NCI-H1048 (cell line): ENCODE measurements around the gene RDH16.
"Not testable (repeated sequence)": the region's sequence is repeated elsewhere in the genome, so short reads cannot be mapped to it uniquely, and the experiment has no call there.

Experiments used
- DNase-seq: peaks from one replicate; lab custom pipeline; 2025; lab: John Stamatoyannopoulos, UW

RDH16 gene

DNA sequence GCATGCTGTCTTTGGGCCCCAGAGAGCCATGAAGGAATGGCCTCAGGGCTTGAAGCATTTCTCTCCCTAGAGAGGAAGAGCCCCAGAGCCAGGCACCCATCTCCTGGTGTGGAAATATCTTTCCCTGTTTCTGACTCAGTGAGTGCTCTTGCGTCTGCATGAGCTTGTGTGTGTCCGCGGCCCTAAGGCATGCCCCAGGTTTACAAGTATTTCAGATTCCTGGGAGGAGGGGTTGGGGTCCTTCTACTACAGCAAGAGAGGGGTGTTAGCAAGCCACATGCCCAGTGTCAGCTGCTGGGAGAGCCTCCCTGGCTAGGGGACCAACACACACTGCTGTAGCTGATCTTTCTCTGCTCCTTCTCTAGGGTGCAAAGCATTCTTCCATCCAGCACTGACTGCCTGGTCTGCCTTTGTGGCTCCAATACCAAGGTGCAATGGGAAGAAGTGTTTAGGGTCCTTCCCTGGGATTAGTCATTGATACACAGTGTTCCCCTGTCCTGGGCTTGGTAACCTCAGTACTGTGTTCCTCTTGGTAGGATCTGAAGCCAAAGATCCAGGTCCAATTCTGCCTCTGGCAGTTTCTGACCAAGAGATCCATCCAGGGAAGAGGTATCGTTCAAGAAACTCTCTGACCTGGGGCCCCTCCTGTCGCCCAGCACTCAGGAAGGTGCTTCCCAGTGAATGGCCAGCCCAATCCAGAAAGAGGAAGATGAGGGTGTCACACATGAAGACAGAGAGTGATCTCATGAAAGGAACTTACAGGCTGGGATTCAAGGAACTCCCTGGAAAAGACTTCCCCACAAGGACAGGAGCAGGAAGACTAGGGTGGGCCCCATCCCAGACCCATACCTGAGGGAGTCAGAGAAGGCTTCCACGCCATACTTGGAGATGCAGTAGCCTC lies 3.1 kb downstream of the RDH16 start:
- no peak for DNase-seq

DNA sequence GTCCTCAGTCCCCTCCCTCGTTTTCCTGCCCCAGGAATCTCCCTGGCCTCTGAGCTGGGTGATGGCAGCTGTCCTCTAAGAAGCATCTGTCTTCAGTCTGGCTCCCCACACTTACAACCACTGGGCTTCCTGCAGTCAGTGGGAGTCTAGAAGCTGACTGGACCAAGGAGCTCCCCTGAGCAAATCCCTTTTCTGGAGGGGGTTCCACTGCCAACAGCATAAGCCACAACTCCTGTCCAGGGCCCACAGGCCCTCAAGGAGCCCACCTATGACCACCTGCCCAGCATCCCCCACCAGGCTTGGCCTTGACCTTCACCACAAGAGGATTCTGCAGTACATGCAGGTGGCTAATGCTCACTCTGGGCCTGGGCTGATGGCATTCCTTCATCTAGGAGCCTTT lies 4.1 kb downstream of the RDH16 start:
- DNase-seq: no peak

DNA sequence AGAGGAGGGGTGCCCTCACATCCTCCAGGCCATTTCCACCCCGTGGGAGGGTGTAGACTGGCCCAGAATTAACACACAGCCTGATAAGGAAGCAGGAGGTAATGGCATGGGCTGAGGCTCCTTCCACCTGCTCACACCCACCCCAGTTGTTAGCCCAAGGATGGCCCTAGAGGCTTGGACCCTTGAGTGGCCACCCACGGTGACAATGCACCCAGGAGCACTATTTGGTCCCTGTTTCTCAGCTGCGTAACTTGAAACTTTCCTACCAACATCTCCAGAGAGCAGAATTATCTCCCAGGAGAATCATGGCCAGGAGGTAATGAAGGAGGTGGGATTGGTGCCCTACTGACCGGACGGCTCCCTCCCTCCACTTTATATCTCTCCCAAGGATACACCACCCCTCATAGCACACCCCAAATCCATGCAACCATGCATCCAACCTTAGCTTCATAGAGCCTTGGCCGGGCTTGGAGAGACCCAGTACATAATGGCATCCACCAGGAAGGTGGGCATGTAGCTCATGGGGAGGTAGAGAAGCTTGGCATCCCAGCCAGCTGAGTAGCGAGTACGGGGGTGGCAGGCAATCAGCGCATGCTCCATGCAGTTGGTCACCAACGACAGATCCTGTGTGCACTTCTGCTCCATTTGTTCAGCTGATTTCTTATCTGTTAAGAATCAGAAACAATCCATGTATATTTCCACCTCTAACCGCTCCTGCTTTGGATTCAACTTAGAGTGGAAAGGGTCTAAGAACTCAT lies 5.6 kb downstream of the RDH16 start:
- no peak for DNase-seq

DNA sequence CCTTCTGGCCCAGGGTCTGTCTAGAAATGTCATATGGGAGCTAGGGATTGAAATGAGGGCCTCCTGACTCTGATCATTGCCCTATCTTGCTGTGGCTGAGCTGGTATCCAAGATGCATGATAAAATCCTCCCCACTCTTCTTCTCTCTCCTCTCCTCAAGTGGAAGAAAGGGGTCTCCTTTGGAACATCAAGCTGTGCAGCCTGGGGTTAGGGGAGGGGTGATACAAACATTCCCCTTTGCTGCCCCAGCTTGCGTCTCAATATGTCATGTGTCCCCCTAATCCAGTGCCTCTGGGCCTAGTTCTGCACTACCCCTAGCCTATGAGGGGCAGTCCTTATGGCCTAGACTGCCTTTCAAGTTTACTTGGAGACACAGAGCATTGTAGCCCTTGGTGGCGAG lies 8.5 kb downstream of the RDH16 start:
- no peak for DNase-seq

DNA sequence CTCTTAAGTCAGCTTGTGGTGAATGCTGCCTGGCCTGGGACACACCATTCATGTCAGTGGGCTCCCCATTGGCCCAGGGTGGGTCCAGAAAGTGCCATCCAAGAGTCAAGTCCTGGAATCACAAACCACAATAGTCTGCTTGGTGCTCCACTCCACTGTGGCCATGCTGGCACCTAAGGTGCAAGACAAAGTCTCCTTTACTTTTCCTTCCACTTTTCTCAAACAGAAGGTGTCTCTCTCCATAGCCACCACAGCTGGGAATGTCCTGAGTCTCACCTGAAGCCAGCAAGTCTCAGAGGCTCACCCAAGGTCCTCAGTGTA lies 9.0 kb downstream of the RDH16 start:
- no peak for DNase-seq

DNA sequence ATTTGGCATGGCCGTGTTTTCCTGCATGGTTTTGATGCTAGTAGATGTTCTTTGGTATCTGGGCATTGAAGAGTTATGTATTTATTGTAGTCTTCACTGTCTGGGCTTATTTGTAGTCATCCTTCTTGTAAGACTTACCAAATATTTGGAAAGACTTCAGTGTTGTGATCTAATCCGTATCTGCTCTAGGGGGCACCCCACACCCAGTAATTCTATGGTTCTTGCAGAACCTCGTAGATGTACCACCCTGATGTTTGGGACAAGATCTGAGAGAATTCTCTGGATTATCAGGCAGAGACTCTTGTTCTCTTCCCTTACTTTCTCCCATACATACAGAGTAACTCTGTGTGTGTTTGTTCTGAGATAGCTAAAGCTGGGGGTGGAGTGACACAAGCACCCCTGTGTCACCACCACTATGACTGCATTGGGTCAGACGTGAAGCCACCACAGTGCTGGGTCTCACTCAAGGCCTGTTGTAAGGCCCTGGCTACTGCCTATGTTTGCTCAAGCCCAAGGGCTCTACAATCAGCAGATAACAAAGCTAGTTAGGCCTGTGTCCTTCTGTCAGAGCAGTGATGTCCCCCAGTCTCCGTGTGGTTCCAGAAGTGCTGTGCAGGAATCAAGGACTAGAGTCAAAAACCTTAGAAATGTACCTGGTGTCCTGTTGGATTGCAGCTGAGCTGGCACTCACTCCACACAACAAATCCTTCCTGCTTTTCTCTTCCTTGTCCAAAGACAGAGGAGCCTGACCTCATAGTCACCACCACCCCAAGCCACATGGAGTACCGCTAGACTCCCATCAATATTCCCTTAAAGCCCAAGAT lies 9.6 kb downstream of the RDH16 start:
- no peak for DNase-seq

DNA sequence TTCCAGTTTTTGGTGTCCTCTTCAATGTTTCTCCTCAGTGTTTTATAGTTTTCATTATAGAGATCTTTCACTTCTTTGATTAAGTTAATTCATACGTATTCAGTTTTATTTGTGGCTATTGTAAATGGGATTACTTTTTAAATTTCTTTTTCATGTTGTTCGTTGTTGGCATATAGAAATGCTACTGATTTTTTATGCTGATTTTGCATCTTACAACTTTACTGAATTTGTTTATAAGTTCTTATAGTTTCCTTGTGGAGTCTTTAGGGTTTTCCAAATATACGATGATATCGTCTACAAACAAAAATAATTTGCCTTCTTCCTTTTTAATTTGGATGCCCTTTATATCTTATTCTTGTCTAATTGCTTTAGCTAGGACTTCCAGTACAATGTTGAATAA lies 13.5 kb downstream of the RDH16 start:
- DNase-seq: no peak

DNA sequence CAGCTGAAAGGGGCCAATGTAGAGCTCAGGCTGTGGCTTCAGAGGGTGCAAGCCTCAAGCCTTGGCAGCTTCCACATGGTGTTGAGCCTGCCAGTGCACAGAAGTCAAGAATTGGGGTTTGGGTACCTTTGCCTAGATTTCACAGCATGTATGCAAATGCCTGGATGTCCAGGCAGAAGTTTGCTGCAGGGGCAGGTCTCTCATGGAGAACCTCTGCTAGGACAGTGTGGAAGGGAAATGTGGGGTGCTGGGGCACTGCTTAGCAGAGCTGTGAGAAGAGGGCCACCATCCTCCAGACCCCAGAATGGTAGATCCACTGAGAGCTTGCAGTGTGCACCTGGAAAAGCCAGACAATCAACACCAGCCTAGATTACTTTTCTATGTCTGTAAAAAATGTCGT lies 14.0 kb downstream of the RDH16 start:
- not testable (repeated sequence) for DNase-seq

DNA sequence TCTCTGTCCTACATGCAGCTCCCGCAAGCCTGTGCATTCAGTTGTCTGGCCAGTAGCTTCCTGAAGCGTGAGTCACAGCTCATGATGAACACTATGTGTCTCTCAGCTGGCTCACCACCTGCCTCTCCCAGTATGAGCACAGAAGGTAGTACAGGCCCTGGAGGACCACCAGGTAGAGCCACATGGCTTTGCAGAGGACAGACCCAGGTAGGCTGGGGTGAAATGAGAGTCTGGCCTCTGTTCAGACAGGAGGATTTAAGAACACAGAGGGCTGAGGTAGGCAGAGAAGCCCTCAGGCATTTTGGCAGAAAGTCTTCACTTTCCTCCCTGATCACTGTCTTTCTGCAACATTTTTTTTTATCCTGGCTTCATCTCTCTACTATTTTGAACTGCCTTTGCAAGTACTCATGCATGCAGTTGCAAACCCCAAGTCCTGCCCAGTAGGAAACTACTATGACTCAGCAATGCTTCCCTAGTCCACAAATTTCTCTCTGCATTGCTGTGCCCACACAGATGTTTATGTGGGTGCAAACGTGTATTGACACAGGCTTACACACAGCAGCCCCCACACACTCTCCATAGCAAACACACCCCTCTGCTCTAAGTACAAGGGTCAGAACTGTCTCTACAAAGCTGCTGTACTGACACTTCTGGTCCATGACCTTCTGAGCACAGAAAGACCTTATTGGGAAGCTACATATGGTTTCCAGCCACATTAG lies 15.9 kb downstream of the RDH16 start:
- DNase-seq: no peak

DNA sequence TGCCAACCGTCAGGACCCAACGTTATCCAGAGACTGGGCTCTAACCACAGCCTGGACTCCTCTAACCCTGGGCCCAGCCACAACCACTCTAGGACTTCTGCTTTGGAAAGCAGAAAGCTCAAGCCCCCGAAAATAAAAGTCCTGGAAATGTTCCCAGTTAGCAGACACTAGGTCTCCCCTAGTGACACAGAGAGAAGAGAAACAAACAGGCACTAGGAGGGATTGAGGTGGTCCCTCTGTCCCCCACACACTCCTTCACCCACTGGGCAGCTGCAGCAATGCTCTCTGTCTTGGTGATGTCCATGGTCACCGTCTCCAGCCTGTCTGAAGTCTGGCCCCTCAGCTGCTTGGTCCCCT lies 16.5 kb downstream of the RDH16 start:
- not testable (repeated sequence) for DNase-seq

DNA sequence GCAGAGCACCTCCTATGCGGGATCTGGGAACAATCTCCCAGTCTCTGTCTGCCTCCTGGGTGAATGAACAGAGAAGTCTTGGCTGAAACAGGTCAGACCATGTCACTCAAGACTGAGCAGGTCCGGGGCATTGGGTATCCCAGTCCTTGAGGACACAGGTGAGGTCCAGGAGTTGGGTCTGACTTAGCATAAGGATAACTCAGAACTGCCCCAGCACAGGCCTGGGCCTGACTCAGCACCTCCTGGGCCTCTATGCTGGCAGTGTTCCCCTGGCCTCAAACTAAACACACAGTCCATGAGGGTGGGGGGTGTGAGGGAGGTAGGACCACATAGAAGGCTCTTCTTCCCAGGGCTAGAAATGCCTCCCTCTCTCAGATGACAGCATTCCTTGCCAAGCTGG lies 21.7 kb downstream of the RDH16 start:
- no peak for DNase-seq

DNA sequence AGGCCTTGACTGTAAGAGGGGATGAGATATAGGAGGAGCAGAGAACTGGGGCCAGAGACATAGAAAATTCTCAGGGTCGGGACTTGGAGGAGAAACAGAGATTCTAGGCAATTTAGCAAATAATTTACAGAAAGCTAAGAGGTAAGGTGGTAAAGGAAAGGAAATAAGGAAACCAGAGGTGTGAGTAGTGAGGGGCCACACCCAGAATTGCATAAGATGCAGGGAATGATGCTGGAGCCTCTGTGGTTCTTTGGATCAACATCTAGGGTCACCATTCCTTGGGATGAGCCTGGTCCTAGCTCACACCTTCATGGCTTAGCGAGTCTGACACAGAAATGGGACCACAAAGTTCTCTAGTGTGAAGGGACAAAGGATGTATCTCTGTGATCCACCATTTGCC lies 22.3 kb downstream of the RDH16 start:
- no peak for DNase-seq

DNA sequence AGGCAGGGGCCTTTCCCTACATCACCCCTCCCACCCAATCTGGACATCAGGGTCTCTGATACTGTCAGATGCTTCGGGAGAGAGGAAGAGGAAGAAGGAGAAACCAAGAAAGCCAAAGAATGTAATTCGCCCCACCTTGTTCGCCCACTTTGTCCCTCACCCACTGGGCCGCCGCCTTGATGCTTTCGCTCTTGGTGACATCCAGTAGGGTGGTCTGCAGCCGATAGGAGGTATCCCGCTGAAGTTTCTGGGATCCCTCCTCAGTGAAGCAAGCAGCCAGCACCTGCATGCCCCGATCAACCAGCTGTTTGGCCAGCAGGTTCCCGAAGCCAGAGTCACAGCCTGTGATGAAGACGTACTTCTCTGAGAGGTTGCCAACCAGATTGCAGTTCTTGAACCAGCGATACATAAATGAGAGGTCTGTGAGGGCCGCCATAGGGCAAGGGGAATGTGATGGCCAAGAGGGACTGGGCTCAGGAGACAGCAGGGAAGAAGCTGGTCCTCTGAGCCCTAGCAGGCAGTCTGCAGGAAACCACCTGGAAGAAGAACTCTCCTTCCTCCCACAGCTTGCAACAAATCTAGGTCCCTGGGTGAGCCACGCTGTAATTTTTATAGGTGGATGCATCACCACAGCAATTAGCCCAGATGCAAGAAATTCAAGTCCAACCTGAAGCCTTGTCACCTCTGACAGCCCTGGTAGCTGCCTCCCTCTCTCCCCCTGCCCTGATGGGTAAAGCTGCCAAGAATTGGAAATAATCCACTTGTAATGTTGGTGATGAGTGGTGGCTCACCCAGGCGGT lies 23.4 kb downstream of the RDH16 start, which contains the start of gene SDR9C7:
SDR9C7 (minus strand) TSS at position 583 of the 800 bp plus-strand sequence; CDS start at position 436, 147 bp downstream.
- no peak for DNase-seq

DNA sequence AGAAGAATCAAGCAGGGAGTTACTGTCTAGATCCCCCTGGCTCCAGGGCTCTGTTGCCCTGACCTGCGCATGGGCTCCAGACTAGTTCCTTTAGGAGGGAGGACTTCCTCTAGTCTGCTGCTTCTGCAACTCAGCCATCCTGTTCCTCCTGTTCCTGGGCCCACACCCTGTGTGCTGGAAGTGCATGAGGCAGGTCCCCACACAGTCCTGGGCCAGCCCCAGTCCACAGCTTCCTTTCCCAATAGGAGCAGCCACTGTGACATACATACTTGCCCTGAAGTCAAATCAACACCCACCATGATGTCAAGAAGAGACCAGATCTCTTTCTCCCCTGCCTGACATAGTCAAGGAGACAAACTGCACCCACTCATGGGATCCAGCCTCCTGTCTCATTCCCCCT lies 24.5 kb downstream of the RDH16 start:
- no peak for DNase-seq

DNA sequence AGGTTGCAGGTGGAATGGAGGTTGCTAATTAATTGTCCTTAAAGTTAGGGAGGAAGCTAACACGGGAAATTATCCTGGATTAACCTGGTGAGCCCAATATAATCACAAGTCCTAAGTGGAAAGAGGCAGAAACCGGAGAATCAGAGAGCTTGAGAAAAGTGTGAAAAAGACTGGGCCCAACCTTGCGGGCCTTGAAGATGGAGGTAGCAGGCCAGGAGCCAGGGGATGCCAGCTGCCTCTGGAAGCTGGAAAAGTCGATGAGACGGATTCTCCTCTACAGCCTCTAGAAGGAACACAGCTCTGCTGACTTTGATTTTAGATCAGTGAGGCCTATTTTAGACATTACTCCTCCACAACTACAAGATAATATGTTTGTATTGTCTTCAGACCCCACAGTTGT lies 25.3 kb downstream of the RDH16 start:
- no peak for DNase-seq

DNA sequence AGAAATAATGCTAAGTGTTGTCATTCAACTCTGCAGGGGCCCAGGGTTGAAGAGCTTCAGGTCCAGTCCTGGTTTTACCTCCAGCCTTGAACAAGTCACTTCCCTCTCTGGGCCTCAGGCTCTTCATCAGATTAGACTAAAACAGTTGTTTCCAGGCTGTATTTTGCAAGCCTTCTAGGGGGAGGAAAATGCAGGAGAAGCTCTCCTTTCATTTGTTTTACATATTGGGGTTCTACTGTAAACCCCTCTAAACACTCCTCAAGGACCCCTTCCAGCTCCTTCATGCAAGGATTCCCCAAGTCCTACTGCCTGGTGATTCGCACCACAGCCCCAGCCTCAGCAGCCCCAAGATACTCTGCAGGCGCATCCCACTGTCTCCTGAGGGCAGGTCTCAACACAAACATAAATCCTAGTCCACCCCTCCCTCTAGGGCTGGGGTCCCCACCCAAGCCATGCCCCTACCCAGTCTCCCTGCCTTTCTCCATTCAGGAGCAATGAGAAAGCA lies 25.9 kb downstream of the RDH16 start:
- DNase-seq: no peak

DNA sequence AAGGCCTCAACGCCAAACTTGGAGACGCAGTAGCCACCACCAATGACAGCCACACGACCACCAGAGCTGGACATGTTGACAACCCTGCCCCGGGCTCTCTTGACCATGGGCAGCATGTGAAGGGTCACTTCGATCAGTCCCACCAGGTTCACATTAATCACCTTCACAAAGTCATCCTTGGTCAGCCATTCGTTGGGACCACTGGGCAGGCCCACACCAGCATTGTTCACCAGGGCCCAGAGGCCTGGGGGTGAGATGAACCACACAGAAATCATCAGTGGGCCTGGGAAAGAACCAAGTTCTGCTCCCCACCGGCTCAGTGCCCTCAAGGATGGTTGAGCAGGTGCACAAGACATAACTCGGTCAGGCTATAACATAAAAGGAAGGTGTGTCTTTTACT lies 27.2 kb downstream of the RDH16 start:
- no peak for DNase-seq

DNA sequence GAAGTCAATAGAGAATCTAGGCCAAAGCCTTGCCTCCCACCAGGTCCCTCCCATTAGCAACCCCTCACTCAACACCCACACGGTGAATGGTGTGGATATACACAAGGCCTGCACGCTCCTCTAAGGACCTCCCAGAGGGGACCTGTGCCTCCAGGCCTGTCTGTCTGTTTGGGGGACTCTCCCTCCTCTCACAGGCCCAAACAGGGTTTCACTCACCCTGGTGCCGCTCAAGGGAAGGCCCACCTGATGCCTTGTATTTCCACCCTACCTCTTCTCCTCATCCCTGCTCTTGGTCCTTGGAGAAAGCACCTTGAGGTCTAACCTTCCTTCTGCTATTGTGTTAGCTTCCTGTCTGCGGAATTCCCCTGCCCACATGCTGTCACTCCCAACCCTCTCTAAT lies 27.6 kb downstream of the RDH16 start:
- DNase-seq: no peak

DNA sequence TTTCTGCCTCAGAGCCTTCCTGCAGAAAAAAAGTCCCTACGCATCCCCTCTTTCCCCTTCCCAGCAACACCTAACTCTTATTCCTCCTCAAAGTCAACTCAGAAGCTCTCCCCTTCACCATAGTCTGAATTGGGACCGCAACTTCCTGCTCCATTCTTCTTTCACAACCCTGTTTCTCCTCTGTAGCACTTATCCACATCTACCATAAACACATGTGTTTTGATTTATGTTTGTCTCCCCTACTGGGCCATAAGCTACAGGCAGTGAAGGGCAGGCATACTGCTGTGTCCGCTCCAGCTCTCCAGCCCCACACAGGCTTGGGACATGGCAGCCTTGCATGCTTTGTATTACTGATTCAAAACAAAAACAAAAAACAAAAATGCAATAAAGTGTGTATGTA lies 29.1 kb downstream of the RDH16 start:
- no peak for DNase-seq

DNA sequence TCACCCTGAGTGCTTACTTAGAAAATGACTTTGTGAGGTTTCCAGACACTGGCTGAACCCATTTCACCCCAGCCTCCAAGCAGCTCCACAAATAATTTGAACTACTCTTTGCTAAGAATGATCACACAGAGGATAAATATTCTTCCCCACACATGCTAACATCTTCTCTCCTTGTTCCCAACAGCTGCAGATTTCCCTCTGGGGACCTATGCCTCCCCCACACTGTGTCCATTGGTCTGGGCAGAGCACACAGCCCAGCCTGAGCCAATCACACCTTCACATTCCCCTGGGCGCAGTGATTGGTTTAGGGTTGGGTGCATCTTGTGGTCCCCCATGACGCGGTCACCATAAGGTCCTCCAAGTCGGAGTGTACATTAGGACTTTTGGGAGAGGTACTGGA lies 30.1 kb downstream of the RDH16 start:
- no peak for DNase-seq

DNA sequence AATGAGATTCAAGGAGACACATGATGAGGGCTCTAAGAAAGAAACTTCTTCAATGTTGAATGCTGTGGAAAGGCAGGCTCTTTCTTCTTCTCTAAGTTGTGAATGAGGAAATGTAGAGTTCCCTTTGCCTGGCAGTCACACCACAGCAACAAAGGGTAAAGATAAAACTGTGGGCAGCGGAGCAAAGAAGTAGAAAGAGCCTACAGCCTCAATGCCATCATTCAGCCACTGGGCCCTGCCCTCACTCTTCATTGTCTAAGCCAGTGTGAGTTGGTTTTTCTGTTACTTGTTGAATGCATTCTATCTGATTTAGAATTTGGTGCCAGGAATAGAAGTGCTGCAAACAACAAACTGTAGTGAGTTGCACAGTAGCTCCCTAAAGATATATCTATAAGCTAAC lies 35.4 kb downstream of the RDH16 start:
- no peak for DNase-seq
